PC-3 (cell line): ENCODE data around the gene LINC01488.

Experiments
- EZH2phosphoT487 ChIP-seq: fragments of 300-600 bp; sonication (generic); IDR thresholded peaks from 2 replicates; pipeline ENCODE4 v1.6.1; 2018; ENCODE audit warnings: mild to moderate bottlenecking, antibody characterized with exemption, low read length, borderline replicate concordance
- TF ChIP-seq, protein P1 (sequence below): fragments of 300-600 bp; sonication (generic); conservative IDR thresholded peaks from 2 replicates; pipeline ENCODE4 v1.5.1; 2017; ENCODE audit warnings: antibody characterized with exemption, low read depth, mild to moderate bottlenecking, low read length

DNA sequence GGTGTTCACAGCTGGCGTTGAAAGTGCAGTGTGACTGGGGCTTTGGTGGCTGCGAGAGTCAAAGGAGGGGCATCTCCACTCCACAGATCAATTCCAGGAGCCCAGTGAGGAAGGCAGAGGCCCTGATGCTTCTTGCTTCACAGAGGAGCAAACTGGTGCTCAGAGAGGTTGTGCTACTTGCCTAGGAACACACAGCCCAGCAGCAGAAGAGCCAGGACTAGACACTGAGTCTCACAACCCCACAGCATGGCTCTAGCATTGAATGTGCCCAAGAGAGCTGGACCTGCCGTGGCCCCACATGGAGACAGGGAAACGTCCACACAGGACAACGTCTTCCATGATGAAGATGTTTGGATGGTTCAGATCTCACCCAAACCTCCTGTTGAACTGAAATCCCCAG, 33.3 kb downstream of the LINC01488 start:
- TF ChIP-seq, protein P1, sequence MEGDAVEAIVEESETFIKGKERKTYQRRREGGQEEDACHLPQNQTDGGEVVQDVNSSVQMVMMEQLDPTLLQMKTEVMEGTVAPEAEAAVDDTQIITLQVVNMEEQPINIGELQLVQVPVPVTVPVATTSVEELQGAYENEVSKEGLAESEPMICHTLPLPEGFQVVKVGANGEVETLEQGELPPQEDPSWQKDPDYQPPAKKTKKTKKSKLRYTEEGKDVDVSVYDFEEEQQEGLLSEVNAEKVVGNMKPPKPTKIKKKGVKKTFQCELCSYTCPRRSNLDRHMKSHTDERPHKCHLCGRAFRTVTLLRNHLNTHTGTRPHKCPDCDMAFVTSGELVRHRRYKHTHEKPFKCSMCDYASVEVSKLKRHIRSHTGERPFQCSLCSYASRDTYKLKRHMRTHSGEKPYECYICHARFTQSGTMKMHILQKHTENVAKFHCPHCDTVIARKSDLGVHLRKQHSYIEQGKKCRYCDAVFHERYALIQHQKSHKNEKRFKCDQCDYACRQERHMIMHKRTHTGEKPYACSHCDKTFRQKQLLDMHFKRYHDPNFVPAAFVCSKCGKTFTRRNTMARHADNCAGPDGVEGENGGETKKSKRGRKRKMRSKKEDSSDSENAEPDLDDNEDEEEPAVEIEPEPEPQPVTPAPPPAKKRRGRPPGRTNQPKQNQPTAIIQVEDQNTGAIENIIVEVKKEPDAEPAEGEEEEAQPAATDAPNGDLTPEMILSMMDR: no peak
- TF ChIP-seq EZH2phosphoT487: no peak
